ENCODE data around the gene SDCBP2.

SDCBP2 gene

DNA sequence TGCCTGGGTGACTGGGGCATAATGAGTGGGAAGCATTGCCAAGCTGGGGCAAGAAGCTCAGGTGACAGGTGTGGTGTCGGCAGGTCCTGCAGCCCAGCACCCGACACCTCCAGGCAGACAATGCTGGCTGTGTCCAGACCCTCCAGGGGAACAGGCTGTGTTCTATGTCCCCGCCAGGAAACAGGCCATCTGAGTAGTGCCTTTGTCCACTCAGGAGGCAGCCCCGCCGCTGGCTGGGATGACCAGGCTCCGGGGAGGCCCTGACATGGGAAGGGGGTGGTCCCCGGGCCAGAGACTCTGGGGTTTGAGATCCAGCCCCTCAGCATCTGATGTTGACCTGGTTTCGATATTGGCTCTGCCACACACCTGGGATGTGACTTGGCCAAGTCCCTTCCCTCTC is 34.4 kb downstream of the SDCBP2 start:
- DNase-seq = no peak

- no peak for DNase-seq
These were observed 35.1 kb downstream of the SDCBP2 start for GRCh38 chr20:1293641-1294379.

GRCh38 chr20:1292620-1293019 is 36.3 kb downstream of the SDCBP2 start:
- no peak for DNase-seq

GRCh38 chr20:1291191-1291741 is 37.7 kb downstream of the SDCBP2 start:
- DNase-seq = no peak

GRCh38 chr20:1287787-1288569 is 41.0 kb downstream of the SDCBP2 start:
- no peak for DNase-seq

DNA sequence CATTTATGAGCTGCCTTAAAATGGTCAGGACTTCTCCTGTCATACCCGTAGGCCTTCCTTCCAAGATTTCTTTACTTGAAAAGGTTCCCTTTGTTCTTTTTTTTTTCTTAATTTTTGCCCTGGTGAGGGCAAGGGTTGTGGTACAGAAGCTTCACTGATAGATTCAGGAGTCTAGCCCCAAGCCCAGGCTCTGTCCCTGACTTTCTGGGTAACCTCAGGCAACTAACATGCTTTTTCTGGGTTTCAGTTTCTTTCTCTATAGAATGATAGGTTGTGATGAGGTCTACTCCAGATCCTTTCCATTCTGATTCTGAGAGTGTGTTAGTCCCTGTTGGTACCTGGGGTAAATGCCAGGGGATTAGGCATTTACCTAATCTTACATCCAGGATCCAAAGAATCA is 41.6 kb downstream of the SDCBP2 start:
- no peak for DNase-seq

GRCh38 chr20:1286267-1287024 is 42.5 kb downstream of the SDCBP2 start:
- peak in 1 of 2 donors; percentile 30 for DNase-seq

GRCh38 chr20:1283522-1284510 is 45.1 kb downstream of the SDCBP2 start:
- no peak for DNase-seq

DNA sequence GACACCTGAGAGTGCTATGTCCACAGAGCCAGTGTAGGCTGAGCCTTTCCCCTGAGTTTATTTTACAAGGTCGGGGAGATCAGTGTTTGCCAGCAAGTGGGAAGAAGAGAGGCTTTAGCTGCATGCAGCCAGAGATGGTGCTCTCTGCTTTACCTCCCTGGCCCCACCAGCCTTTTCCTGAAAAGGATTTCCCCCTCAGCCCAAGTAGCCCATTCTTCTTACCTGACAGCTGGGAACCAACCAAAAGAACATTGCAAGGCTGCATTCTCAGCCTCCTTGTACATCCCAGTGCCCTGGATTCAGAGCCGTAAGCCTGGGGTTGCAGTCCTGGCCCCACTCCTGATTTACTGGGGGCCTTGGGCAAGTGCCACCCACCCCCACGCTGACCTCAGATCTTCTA is 46.0 kb downstream of the SDCBP2 start:
- DNase-seq = no peak

DNA sequence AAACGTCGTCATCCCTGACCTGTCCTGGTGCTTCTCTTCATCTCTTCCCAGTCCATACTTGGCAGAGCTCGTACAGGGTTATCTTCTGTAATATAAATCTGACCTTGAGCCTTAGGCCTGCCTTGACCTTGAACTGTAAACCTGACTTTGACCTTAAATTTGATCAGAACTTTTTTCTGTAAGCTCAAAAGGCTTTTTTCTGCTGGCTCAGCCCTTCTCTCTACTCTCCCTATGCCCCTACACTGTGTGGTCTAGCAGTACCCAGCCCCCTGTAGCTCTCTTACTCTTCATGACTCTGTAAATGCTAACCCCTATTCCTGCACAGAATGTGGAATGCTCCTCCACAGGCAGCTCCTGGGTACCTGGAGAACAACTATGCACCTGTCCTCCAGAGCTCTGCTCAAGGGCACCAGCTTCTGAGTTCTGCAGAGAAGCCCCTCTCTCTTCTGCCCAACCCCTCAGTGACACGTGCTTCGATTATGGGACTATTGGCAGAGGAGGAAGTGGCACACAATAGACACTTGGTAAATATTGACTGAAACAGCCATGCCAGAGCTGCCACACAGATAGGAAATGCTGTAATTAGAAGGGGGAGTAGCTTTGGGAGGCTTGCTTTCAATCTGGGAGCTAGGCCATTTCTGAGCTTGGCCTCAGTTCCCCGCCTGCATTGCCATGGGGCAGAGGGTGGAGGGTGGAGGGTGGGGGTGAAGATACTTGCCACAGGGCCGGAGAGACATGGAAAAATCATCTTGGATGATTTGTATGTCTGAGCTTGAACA is 47.5 kb downstream of the SDCBP2 start:
- no peak for DNase-seq

GRCh38 chr20:1280195-1281102 is 48.5 kb downstream of the SDCBP2 start:
- no peak for DNase-seq

DNA sequence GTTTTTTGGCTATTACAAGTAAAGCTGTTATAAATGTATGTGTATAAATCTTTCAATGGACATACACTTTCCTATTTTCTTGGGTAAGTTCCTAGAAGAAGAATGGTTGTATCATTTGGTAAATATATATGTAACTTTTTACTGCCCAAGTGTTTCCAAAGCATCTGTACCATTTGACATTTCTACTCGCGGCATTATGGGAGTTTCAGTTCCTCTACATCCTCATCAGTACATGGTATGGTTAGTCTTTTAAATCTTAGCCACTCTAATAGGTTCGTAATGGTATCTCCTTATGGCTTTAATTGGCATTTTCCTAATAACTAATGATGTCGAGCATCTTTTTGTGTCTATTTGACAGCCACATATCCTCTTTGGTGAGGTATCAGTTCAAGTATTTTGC is 49.9 kb downstream of the SDCBP2 start:
- no peak for DNase-seq

DNA sequence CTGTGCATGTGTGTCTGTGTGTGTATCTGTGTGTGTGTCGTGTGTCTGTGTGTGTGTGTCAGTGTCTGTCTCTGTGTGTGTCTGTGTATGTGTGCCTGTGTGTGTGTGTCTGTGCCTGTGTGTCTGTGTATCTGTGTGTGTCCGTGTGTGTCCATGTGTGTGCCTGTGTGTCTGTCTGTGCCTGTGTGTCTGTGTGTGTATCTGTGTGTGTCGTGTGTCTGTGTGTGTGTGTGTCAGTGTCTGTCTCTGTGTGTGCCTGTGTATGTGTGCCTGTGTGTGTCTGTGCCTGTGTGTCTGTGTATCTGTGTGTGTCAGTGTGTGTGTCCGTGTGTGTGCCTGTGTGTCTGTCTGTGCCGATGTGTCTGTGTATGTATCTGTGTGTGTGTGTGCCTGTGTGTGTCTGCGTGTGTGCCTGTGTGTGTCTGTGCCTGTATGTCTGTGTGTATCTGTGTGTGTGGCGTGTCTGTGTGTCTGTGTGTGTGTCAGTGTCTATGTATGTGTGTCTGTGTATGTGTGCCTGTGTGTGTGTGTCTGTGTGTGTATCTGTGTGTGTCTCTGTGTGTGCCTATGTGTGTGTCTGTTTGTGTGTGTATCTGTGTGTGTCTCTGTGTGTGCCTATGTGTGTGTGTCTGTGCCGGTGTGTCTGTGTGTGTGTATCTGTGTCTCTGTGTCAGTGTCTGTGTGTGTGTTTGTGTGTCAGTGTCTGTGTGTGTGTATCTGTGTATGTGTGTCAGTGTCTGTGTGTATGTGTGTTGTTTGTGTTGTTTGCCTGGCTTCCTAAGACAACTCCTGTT is 51.2 kb downstream of the SDCBP2 start:
- no peak for DNase-seq

DNA sequence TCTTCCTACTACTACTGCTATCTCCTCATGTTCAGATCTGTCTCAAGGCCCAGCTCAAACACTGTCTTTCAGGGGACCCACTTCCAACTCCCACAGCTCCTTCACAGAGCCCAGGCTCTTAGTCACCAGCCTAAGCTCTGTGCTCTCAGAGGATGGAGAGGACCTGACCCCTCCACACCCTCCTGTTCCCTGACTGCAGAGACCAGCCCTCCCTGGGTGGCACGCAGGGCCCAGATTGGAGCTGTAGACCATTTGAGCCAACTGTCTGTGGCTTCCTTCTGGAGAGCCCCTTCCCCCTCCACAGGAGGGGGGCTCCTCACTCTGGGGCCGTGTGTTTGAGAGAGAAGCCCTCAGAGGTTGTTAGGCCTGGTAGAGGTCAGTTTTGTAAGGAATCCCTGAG is 53.0 kb downstream of the SDCBP2 start:
- DNase-seq = no peak

GRCh38 chr20:1274485-1275311 is 54.2 kb downstream of the SDCBP2 start:
- no peak for DNase-seq

DNA sequence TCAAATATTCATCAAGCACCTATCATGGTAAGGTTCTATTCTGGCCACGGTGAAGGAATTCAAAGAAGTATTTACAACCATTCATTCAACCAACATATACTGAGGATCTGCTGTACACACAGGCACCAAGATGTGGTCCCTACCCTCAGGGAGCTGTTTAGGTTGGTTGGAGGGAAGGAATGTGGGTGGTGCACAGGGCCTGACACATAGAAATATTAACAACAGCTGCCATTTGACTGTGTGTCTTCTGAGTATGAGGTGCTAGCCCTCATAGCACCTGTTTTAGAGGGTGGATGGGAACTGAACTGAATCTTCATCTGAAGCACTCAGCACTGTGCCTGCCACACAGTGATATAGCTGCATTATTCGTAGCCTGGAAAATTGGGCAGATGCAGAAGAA is 55.6 kb downstream of the SDCBP2 start:
- DNase-seq = no peak

GRCh38 chr20:1272368-1273100 is 56.4 kb downstream of the SDCBP2 start:
- no peak for DNase-seq

GRCh38 chr20:1269850-1270249 is 59.1 kb downstream of the SDCBP2 start:
- DNase-seq = no peak
